ENCODE results near the gene G6PC3.

Gene G6PC3

GRCh38 chr17:44061446-44061845, 9.1 kb upstream of the G6PC3 start:
- DNase-seq, result no peak

GRCh38 chr17:44062871-44063270, 7.7 kb upstream of the G6PC3 start:
- DNase-seq, result no peak

GRCh38 chr17:44063704-44064639, 6.6 kb upstream of the G6PC3 start:
- no peak for DNase-seq

GRCh38 chr17:44065668-44066203, 4.8 kb upstream of the G6PC3 start:
- no peak for DNase-seq

- DNase-seq, result peak; percentile 92
Measured at GRCh38 chr17:44066204-44066930, 4.2 kb upstream of the G6PC3 start, which contains the start of gene LSM12. LSM12 (minus strand) TSS chr17:44066671; CDS start chr17:44066587, 84 bp downstream.

- DNase-seq, result no peak
Measured at GRCh38 chr17:44067545-44067940, 3.0 kb upstream of the G6PC3 start.

- DNase-seq, result no peak
Measured at GRCh38 chr17:44069974-44070454, 521 bp upstream of the G6PC3 start.

- DNase-seq, result no peak
Measured at GRCh38 chr17:44071198-44071520, 624 bp downstream of the G6PC3 start.

- no peak for DNase-seq
Measured at GRCh38 chr17:44071772-44072171, 1.2 kb downstream of the G6PC3 start.

- no peak for DNase-seq
Measured at GRCh38 chr17:44074231-44074910, 3.8 kb downstream of the G6PC3 start.

- DNase-seq, result no peak
Measured at GRCh38 chr17:44074911-44075285, 4.4 kb downstream of the G6PC3 start.

GRCh38 chr17:44075598-44076293, 5.2 kb downstream of the G6PC3 start:
- DNase-seq, result no peak

- no peak for DNase-seq
Measured at GRCh38 chr17:44076716-44077594, 6.4 kb downstream of the G6PC3 start.

- no peak for DNase-seq
Measured at GRCh38 chr17:44077595-44077909, 7.0 kb downstream of the G6PC3 start.

- no peak for DNase-seq
Measured at GRCh38 chr17:44078412-44078811, 7.9 kb downstream of the G6PC3 start.

- DNase-seq, result no peak
Measured at GRCh38 chr17:44079877-44080821, 9.6 kb downstream of the G6PC3 start.

GRCh38 chr17:44081681-44082080, 11.1 kb downstream of the G6PC3 start:
- no peak for DNase-seq

GRCh38 chr17:44082256-44082927, 11.9 kb downstream of the G6PC3 start:
- no peak for DNase-seq

- DNase-seq, result no peak
Measured at GRCh38 chr17:44083250-44083849, 12.8 kb downstream of the G6PC3 start.
